GM18858 (cell line): ENCODE measurements around the gene SNED1.
"Not testable (repeated sequence)": the region's sequence is repeated elsewhere in the genome, so short reads cannot be mapped to it uniquely, and the experiment has no call there.

Experiments
- ATAC-seq: cut with Tn5 transposase; IDR thresholded peaks from one replicate; pipeline ENCODE4 v1.9.1; 2021; ENCODE audit not compliant: unreplicated experiment

Gene SNED1

DNA sequence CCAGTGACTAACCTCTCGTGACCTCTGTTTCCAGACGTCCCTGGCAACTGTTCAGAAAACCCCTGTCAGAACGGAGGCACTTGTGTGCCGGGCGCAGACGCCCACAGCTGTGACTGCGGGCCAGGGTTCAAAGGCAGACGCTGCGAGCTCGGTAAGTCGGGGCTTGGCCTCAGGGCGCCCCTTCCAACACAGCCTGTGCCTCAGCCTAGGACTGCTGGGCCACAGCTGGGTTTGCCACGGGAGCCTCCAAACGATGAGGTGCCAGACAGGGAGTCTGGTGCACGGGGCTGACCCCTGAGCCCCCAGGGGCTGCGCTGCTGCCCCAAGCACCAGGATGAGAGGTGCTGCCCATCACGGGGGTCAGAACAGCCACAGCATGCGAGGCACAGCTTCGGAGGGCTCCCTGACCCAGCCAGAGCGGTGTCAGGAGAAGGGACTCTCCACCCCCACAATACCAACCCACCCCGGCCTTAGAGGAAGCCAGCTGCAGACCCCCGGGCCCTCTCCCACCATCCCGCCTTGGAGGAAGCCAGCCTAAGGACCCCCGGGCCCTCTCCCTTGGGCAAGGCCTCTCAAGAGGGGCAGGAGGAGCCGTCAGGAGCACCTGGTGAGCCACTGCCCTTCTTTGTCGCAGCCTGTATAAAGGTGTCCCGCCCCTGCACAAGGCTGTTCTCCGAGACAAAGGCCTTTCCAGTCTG, 83.4 kb downstream of the SNED1 start:
- ATAC-seq, result no peak

DNA sequence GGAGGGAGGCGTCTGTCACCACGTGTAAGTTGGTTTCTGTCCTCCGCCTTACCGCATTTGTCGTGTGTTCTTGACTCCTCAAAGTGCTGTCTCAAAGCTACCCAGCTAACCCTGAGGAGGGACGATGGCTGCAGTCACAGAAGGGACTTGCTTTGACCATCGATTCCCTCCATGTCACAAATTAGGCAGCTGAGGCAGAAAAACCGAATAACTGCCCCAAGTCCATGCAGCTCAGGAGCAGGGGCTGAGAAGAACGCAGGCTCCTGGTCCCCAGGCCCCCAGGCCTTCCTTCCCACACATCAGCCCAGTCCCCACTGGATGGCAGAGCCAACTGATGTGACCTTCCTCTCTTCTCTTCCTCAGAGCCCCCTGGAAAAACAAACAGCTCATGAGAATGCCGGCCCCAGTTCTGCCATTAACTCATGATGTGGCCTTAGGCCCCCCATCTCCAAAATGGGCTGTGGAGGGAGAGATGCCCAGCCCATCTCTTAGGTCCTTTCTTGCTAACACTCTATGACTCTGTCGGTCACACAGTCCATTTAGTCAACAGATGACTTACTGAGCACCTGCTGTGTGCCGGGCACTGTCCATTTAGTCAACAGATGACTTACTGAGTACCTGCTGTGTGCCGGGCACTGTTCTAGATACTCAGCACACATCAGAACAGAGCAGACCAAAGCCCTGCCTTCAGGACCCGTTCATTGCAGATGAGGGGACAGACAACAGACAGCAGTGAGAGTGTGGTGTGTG, 84.1 kb downstream of the SNED1 start:
- no peak for ATAC-seq

DNA sequence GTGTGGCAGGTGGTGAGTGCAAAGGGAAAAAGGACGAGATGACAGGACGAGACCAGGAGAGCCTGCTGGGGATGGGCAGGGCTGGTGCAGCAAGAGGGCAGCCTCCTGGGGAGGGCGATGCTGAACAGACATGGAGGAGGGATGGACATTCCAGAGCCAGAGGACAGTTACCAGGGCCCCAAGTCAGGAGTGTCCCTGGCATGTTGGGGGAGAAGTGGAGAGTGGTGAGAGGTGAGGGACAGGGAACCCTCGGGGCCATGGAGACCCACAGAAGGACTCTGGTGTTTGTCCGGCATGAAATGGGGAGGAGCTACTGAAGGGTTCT, 84.6 kb downstream of the SNED1 start:
- ATAC-seq, result no peak

DNA sequence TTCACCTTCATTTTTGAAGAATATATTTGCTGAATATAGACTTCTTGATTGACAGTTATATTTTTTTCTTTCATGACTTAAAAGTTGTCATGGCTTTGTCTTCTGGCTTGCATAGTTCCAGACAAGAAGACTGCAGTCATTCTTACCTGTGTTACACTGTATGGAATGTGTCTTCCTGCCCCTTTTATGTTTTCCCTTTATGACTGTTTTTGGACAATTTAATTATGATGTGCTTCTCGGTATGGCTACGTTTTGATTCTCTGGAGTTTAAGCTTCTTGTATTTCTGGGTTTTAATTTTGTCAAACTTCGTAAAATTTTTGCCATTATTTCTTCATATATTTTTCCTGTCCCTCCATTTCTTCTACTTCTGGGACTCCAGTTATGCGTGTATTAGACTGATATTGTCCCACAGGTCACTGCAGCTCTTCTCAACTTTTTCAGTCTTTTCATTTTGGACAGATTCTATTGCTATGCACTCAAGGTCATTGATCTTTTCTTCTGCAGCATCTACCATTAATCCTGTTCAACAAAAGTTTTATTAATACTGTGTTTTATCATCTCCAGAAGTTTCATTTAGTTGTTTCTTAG, 86.5 kb downstream of the SNED1 start:
- no peak for ATAC-seq

DNA sequence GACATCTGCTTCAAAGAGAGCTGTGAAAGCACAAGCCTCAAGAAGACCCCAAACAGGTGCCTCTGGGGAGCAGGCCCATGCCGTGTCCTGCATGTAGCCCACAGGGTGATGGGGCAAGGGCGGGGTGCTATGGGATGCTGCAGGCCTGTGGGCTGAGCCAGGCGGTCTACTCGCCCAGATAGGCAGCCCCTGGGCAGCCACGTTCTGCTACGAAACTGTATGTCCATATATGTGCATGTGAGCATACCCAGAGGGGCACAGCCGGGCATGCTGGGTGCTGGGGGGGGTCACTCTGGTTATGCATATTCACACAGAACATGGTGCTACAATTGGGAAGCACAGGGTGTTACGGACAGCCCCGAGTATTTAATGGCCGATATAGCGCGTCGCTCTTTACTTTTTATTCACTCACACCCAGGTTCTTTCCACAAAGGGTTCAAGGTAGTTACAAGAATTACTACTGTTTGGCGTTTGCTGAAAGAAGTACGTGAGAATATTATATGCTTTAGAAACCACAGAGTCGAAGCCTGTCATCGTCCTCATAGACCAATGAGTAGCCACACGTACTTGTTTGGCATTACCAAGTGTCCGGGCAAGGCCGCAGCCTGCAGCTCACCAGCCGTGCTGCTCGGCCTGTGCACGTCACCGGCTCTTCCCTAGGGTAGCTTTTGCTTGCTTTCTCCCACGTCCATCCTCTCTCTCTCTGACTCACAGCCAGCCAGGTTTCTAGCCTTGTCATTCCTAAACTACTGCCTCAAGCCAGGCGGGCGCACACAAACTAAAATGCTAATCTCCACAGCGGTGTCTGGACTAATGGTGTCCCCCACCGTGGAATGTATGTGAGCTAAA, 89.2 kb downstream of the SNED1 start:
- no peak for ATAC-seq

DNA sequence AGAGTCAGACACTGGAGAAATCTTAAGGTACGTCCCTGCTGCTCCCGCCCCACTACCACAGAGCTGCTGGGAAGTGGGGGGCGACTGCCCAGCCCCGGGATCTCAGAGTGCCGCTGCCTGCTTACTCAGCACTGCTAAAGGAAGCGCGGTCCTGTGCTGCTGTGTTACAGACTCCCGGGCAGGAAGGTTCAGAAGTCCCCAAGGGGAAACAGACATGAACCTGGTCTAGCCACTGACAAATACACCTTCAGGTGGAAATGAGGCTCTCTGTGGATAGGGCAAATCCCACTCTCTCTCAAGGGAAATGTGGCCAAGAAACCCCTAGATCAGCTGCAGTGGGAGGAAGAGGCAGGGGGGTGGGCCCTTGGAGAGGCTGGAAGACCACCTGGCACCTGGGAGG, 90.0 kb downstream of the SNED1 start:
- ATAC-seq, result no peak

DNA sequence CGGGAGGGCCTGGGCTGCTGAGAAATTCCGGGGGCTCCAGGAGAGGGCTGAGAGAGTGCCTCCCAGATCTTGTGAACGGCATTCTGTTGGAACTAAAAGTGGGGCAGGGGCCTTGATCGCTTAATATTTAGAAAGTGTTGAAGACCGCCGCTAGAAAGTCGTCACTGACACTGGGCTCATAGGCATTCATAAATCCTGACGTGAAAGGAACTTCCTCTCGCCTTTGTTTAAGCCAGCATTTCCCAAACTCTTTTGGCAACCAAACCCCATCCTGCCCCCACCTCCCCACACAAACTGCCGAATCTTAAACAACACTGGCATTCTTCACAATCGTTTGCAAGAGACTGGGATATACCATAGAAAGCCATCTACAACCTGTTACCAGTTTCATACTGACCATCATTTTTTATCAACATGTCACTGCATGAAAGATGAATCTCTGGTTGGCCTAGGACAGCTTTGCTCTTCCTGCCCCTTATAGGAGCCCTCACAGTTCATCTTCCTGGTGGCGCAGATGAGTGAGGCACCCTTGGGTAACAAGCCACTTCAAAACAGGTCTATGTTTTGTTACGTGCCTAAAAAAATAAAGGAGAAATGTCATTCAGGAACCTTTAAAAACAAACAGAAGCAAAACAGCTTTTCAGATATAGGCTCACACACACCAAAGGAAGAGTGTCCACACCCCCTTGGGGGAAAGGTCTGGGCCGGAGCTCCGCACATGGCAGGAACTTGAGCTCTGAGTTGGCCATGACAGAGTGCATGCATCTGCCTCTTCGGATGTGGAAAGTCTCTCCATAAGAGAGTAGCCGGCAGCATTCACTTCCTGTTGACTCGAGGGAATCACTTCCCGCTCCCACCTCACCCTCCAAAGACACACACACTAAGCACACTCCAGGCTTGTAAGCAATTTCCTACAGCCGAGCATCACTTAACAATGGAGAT, 90.6 kb downstream of the SNED1 start:
- ATAC-seq, result no peak

DNA sequence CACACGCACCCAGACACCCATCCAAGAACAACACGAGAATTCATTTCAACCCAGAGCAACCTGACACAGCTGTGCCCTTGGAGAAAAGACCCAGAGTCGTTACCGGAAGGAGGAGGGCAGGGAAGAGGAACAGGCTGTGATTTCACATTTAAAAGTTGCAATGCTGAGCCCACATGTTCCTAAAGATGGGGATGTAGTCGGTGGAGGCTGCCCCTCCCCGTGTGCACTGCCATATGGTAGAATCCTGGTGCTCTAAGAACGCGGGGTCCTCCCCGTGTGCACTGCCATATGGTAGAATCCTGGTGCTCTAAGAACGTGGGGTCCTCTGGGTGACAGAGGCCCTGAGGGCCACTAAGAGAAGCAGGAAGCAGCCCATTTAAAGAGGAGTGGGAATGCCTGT, 92.8 kb downstream of the SNED1 start:
- ATAC-seq, result no peak

DNA sequence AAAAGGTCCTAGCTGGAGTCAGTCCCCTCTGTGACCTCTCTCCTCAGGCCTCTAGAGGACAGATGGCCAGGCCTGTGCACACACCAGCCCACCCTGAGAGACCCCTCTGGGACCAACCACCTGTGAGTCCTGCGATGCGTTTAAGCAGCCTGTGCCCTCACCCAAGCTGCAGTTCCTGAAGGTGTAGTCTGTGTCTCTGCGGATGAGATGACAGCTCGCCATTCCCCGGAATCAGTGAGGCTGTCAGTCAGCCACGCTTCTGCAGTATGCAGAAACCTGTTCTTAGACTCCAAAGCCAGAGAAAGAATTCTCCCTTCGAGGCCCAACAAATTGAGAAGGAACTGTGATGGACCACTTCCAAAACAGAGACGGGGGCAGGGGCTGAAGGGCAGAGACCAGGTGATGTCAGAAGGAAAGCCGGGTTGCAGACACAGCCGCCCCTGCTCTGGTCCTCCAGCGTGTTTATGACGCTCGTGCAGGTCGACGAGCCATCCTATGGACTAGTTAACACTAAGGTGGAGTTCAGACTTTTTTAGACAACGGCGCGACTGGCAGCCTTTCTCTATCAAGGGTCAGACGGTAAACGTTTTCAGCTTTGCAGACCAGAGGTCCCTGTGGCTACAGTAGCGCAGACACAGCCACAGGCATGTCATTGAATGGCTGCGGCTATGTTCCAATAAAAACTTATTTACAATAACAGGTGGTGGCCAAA, 93.5 kb downstream of the SNED1 start:
- ATAC-seq, result no peak

DNA sequence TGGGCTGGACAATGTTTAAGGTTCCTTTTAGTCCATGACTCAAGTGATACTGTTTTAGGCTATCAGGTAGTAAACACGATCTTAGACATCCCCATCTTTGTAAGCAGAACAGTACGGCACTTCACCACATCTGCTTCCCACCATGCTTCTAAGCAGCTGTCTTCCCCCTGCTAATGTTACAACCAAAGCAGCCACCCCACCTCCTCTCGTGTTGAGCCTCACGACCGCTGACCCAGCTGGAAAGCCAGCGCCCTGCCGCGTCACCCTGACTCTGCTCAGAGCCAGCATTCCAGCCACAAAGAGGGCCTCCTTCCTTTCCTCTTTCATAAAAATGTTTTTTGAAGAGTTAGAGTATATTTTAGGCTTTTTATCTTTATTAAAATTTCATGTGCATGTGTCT, 94.3 kb downstream of the SNED1 start:
- no peak for ATAC-seq

DNA sequence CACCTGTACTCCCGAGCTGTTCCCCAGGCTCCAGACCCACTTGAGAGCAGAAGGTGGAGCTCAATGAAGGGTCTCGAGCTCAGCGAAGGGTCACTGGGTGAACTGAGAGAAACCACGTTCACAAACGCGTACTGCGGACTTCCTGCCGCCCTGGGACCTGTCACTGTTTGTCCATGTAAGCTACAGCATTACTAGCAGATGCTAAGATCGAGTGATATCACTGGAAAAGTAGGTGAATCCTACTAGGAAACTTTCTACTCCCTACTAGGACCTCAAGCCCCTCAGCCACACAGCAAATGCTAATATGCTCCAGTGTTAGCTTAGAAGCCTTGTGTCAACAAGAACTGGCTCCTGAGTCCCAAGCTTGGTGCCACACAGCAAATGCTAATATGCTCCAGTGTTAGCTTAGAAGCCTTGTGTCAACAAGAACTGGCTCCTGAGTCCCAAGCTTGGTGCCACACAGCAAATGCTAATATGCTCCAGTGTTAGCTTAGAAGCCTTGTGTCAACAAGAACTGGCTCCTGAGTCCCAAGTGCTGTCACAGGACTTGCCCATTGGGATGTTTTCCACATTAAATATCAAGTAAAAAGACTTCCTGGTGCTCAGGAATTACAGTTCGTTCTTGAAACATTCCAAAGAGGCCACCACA, 94.8 kb downstream of the SNED1 start:
- not testable (repeated sequence) for ATAC-seq

DNA sequence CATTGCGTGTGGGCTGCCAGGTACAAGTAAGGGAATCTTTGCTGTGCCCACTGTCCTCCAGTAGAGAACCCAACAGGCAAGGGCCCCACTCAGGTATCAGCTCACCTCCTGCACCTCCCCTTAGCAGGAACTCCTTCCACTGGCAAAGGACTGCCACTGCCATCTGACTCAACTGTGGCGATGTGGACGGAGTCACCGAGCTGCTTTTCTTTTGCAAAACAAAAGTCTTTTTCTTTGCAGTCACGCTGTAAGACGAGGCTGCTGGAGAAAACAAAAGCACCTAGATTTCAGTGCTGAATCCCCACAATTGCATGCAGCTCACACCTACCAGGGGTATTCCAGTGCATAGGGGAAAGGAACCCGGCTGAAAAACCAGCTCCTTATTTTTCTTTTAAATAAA, 95.8 kb downstream of the SNED1 start:
- no peak for ATAC-seq

DNA sequence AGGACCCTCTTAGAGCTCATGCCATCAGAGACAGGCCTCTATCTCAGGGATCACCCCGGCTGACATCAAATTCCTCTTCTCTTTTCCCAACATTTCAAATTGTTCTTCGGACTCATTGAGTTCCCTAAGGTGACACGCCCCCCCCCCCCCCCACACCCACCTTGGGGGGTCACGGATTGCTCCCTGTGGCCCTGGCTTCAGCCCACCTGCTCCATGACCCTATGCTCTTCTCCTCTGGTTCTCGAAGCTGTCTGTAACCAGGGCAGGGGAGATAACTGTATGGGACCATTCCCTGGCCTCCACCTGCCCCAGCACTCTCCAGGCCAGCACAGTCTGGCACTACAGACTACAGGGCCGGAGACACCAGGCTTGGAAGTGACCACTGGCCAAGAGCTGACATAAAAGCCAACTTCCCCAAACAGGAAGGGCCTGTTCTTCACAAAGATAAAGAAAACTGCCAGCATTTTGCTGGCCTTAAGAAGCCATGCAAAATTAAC, 96.6 kb downstream of the SNED1 start:
- no peak for ATAC-seq

DNA sequence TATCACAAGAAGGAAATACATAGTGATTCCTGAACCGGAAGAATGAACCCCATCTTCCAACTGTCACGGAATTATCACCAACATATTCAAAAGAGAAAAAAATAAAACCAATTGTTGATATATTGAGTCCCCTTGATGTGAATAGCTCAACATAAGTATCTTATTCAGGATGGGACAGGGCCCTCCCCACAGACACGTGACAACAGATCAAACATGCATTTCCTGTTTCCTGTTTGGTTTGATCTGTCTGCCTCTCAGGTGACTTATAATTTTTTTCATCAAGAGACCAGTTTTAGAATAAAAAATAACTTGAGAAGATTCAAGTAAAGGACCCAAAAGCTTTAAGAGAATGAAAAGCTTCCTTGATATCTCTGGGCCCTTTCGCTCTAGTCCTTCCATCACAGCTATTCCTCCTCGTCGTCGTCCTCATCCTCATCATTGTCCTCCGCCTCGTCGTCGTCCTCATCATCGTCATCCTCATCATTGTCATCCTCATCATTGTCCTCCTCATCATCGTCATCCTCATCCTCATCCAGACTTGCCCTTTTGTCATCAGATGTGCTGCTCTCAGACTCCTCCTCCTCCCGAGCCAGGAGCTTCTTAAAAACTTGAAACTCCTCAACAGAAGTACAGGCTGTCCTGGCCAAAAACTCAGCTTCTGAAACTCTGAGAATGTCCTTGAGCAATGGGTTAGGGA, 97.3 kb downstream of the SNED1 start:
- ATAC-seq, result no peak

DNA sequence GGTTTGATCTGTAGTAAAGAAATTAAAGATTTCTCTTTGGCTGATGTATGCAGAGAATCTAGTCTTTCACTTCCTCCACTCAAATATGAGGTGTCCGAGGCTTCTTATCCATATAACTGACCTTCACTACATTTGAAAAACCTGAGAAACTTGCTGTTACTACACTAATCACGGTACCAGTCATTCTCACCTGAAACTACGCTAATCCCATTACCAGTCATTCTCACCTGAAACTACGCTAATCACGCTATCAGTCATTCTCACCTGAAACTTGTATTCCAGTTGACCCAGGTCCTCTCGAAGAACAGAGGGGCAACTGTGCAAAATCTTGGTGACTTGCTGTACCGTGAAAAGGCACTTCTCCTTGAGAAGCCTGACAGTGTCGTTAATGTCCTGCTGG, 98.6 kb downstream of the SNED1 start:
- ATAC-seq, result no peak

DNA sequence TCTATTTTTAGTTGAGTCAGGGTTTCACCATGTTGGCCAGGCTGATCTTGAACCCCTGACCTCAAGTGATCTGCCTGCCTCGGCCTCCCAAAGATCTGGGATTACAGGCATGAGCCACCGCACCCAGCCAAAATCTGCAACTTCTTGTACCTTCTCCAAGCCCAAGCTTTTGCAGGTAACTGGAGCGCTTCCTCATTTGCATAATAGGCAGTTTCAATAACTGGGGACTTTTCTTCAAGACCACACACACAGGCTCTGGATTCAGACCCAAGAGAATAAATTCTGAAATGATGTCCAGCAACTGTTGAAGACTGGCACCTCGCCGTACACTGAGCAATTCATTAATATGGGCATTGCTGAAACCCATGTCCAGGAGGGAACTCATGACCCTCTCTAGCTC, 100.8 kb downstream of the SNED1 start:
- ATAC-seq, result no peak

DNA sequence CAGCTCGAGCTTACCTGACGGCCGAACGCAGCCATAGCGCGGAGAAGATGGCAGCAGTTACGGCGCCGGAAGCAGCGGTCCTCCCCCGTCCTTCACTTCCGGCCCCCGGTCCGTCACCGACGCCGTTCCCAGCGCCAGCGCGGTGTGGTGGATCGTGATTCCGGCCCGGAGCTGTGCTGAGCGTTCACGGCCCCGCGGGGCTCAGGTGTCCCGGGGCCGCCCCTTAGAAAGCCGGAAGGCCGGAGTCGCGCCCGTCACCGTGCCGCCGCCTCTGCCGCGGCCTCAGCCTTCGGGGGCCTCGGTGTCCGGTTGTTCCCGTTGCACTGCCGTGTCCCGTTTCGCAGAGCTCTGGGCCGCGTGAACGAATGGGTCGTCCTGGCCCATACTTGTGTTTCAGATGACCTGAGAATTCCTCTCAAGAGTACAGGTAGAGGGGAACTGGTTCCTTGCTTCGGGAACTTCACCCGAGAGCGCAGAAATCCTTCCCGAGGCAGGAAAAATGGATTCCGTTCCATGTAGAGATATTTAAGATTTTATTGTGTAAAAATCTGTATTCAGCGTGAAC, 103.9 kb downstream of the SNED1 start, which contains the start of gene MTERF4:
Gene MTERF4 (minus strand): TSS at position 49 of the 565 bp plus-strand sequence. CDS start 14 bp downstream, at position 35.
- ATAC-seq, result peak; percentile 66

DNA sequence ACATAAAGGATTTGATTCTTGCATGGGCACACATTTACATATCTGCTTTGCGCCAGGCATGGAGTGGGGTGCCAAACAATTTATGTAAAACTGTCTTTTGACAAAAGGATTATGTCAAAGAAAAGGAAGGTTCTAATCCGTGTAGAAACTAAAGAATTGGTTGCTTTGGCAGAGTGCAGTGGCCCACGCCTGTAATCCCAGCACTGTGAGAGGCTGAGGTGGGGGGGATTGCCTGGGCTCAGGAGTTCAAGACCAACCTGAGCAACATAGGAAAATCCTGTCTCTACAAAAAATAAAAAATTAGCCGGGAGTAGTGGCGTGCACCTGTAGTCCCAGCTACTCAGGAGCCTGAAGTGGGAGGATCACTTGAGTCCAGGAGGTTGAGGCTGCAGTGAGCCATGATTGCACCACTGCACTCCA, 104.8 kb downstream of the SNED1 start:
- ATAC-seq, result no peak
